ENCODE measurements around the gene PRELID2.

DNA sequence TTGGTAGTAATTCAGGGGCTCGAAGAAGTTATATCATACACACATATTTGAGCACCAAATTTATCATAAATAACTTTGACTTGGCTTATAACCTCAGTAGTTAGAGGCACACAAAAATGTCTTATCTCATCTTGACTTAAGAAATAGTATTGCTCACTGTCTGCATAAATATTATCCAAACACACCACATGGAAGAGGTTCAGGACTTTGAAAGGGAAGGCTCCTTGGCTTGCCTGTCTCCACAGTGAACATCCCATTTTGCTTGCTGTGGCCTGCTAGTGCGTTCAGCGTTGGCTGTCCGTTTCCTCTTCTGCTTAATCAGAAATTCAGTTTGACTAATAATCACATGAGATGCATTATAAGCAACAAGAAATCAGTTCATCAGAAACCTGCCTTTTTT is 23.8 kb upstream of the PRELID2 start:
- no peak for TF ChIP-seq EP300 (IDR thresholded peaks at IDR 0.05)
- no peak for TF ChIP-seq POLR2A (IDR thresholded peaks at IDR 0.05)
- TF ChIP-seq, protein P1, sequence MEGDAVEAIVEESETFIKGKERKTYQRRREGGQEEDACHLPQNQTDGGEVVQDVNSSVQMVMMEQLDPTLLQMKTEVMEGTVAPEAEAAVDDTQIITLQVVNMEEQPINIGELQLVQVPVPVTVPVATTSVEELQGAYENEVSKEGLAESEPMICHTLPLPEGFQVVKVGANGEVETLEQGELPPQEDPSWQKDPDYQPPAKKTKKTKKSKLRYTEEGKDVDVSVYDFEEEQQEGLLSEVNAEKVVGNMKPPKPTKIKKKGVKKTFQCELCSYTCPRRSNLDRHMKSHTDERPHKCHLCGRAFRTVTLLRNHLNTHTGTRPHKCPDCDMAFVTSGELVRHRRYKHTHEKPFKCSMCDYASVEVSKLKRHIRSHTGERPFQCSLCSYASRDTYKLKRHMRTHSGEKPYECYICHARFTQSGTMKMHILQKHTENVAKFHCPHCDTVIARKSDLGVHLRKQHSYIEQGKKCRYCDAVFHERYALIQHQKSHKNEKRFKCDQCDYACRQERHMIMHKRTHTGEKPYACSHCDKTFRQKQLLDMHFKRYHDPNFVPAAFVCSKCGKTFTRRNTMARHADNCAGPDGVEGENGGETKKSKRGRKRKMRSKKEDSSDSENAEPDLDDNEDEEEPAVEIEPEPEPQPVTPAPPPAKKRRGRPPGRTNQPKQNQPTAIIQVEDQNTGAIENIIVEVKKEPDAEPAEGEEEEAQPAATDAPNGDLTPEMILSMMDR (IDR thresholded peaks at IDR 0.05) = no peak
